Suprapubic skin (tissue), 4 donors: ENCODE data around the gene MATCAP1.

ENCODE experiments used
- CTCF ChIP-seq, 2 donors: fragments of 200-600 bp in 1 of 2; fragments of 450-650 bp in 1 of 2; sonication (generic) in 1 of 2; IDR thresholded peaks; one replicate each; pipeline ENCODE4 v1.5.1; 2016 to 2019; ENCODE audit warnings: antibody characterized with exemption in 2 of 2, mild to moderate bottlenecking in 1 of 2, moderate library complexity in 1 of 2
- EP300 ChIP-seq: sonication (generic); formaldehyde crosslinking; IDR thresholded peaks from one replicate; pipeline ENCODE4 v1.6.1; 2017; ENCODE audit warnings: antibody characterized with exemption
- POLR2A ChIP-seq, 2 donors: fragments of 450-650 bp; IDR thresholded peaks; one replicate each; pipeline ENCODE4 v1.6.1; 2017; ENCODE audit warnings: antibody characterized with exemption in 2 of 2, mild to moderate bottlenecking in 2 of 2, moderate library complexity in 2 of 2
- POLR2AphosphoS5 ChIP-seq, 3 donors: sonication (generic); formaldehyde crosslinking; IDR thresholded peaks; one replicate each; pipeline ENCODE4 v1.6.1; 2017; ENCODE audit warnings: antibody characterized with exemption in 3 of 3

- TF ChIP-seq CTCF (IDR thresholded peaks at IDR 0.05) (no peak), POLR2A (IDR thresholded peaks at IDR 0.05) (no peak), POLR2AphosphoS5 (IDR thresholded peaks at IDR 0.05) (no peak), EP300 (no peak)
Measured at GRCh38 chr16:67190041-67190440, 6.3 kb upstream of the MATCAP1 start, which contains the start of gene EXOC3L1.
